ENCODE data around the gene NIPSNAP2. TPM values are rescaled to one million over a fixed set of nuclear protein-coding genes. Genes with fewer than 3 reads are reported as not detected.
"Not testable (repeated sequence)": the region's sequence is repeated elsewhere in the genome, so short reads cannot be mapped to it uniquely, and the experiment has no call there.

NIPSNAP2 gene
- total RNA-seq, 1 experiment from 2014 or later = 62.4 TPM

GRCh38 chr7:56045758-56046157 is 81.4 kb downstream of the NIPSNAP2 start:
- H2AFZ ChIP-seq (ENCODE audit: low read depth, low read length, poor library complexity, severe bottlenecking); H3K36me3 ChIP-seq (ENCODE audit: control insufficient read depth in 1 of 2, insufficient read depth in 2 of 2, low read length in 2 of 2); DNase-seq (ENCODE audit: low read depth, low spot score); BruUV-seq (replicated peaks); H3K9ac ChIP-seq (ENCODE audit: low read length); ATAC-seq; H3K4me3 ChIP-seq (replicated peaks in 1 of 2; ENCODE audit: low read depth in 1 of 2, low read length in 2 of 2); H3K27ac ChIP-seq (ENCODE audit: low read depth, low read length); POLR2A ChIA-PET; CTCF ChIA-PET; H3K4me2 ChIP-seq (ENCODE audit: low read length); H3K27me3 ChIP-seq (ENCODE audit: insufficient read depth, low read length); H4K20me1 ChIP-seq (ENCODE audit: insufficient read depth); H3K9me3 ChIP-seq (ENCODE audit: control insufficient read depth in 1 of 2, insufficient read depth in 1 of 2, low read depth in 1 of 2, low read length in 2 of 2); H3K9me2 ChIP-seq (ENCODE audit: insufficient read depth); intact Hi-C loops (cut with micrococcal nuclease): not testable (repeated sequence)
- Histone ChIP-seq H3K79me2 (ENCODE audit: insufficient read depth, low read length) (peaks cover 70% of the 10 kb centered on the region), H3K4me1 (ENCODE audit: control insufficient read depth in 1 of 2, insufficient read depth in 2 of 2, low read length in 2 of 2) (peaks cover 16 to 23% of the 10 kb centered on the region in 2 experiments)
- RAD21 ChIA-PET (ENCODE audit: low non-redundant PET in 1 of 2, low total read pairs in 2 of 2, uncharacterized antibody in 2 of 2, unreplicated experiment in 2 of 2) = interaction anchor here in 1 of 2 experiments (0.7 kb wide), 1 partner anchor 733 kb away, joined by 3 read pairs; no protein-coding TSS in a partner anchor

- TF ChIP-seq SP1 (IDR thresholded peaks at IDR 0.05; ENCODE audit: low read depth) = no peak
- no peak for TF ChIP-seq SRF (IDR thresholded peaks at IDR 0.05; ENCODE audit: low read depth)
- TF ChIP-seq CTCF (IDR thresholded peaks at IDR 0.05 in 2 of 3, conservative IDR thresholded peaks at IDR 0.05 in 1 of 3; ENCODE audit: borderline replicate concordance in 1 of 3, insufficient read depth in 1 of 3, low read depth in 2 of 3, low read length in 2 of 3) = no peak
- TF ChIP-seq EZH2 (IDR thresholded peaks at IDR 0.05) = no peak
- no peak for TF ChIP-seq YY1 (IDR thresholded peaks at IDR 0.05; ENCODE audit: extremely low read depth, insufficient replicate concordance, low read depth, low read length)
- no peak overlapping the region for H3K4me3 ChIP-seq (replicated peaks in 1 of 2; ENCODE audit: low read depth in 1 of 2, low read length in 2 of 2)
- H4K20me1 ChIP-seq (ENCODE audit: insufficient read depth) = no peaks in the 10 kb centered on the region
- H3K9ac ChIP-seq (ENCODE audit: low read length) = no peak overlapping the region
- BruUV-seq (replicated peaks) = no TSS peak
- peaks cover 76% of the 10 kb centered on the region for H3K79me2 ChIP-seq (ENCODE audit: insufficient read depth, low read length)
- H3K27me3 ChIP-seq (ENCODE audit: insufficient read depth, low read length) = no peaks in the 10 kb centered on the region
- H3K27ac ChIP-seq (ENCODE audit: low read depth, low read length) = no peak overlapping the region
- ChIA-PET CTCF (no interaction called here), RAD21 (ENCODE audit: low non-redundant PET in 1 of 2, low total read pairs in 2 of 2, uncharacterized antibody in 2 of 2, unreplicated experiment in 2 of 2) (no interaction called here), POLR2A (no interaction called here)
- DNase-seq (ENCODE audit: low read depth, low spot score) (no peak), ATAC-seq (no peak)
- H3K4me1 ChIP-seq (ENCODE audit: control insufficient read depth in 1 of 2, insufficient read depth in 2 of 2, low read length in 2 of 2) = peaks cover 16 to 23% of the 10 kb centered on the region in 2 experiments
- H3K36me3 ChIP-seq (ENCODE audit: control insufficient read depth in 1 of 2, insufficient read depth in 2 of 2, low read length in 2 of 2) = peaks cover 0 to 6% of the 10 kb centered on the region in 2 experiments; a peak in 2 of 4 replicates
- intact Hi-C loops (cut with micrococcal nuclease) = no loop called here
- H3K4me2 ChIP-seq (ENCODE audit: low read length) = no peak overlapping the region
- no peaks in the 10 kb centered on the region for H3K9me2 ChIP-seq (ENCODE audit: insufficient read depth)
- H3K9me3 ChIP-seq (ENCODE audit: control insufficient read depth in 1 of 2, insufficient read depth in 1 of 2, low read depth in 1 of 2, low read length in 2 of 2) = no peaks in the 10 kb centered on the region
- H2AFZ ChIP-seq (ENCODE audit: low read depth, low read length, poor library complexity, severe bottlenecking) = no peak overlapping the region
Observed at GRCh38 chr7:56046721-56047445, 82.5 kb downstream of the NIPSNAP2 start.

GRCh38 chr7:56047446-56048116 is 83.2 kb downstream of the NIPSNAP2 start:
- H3K36me3 ChIP-seq (ENCODE audit: control insufficient read depth in 1 of 2, insufficient read depth in 2 of 2, low read length in 2 of 2); H3K4me2 ChIP-seq (ENCODE audit: low read length); ATAC-seq; H2AFZ ChIP-seq (ENCODE audit: low read depth, low read length, poor library complexity, severe bottlenecking); H3K9me2 ChIP-seq (ENCODE audit: insufficient read depth); H3K9me3 ChIP-seq (ENCODE audit: control insufficient read depth in 1 of 2, insufficient read depth in 1 of 2, low read depth in 1 of 2, low read length in 2 of 2); POLR2A ChIA-PET; H3K27me3 ChIP-seq (ENCODE audit: insufficient read depth, low read length); H3K27ac ChIP-seq (ENCODE audit: low read depth, low read length); H3K4me3 ChIP-seq (replicated peaks in 1 of 2; ENCODE audit: low read depth in 1 of 2, low read length in 2 of 2); CTCF ChIA-PET; BruUV-seq (replicated peaks); DNase-seq (ENCODE audit: low read depth, low spot score); H4K20me1 ChIP-seq (ENCODE audit: insufficient read depth); RAD21 ChIA-PET (ENCODE audit: low non-redundant PET in 1 of 2, low total read pairs in 2 of 2, uncharacterized antibody in 2 of 2, unreplicated experiment in 2 of 2); H3K9ac ChIP-seq (ENCODE audit: low read length): not testable (repeated sequence)
- Histone ChIP-seq H3K4me1 (ENCODE audit: control insufficient read depth in 1 of 2, insufficient read depth in 2 of 2, low read length in 2 of 2) (peaks cover 16 to 23% of the 10 kb centered on the region in 2 experiments), H3K79me2 (ENCODE audit: insufficient read depth, low read length) (peaks cover 83% of the 10 kb centered on the region)
- intact Hi-C loops (cut with micrococcal nuclease) = loop anchor here (2.0 kb wide), 1 partner anchor 13 kb away; no protein-coding TSS in a partner anchor

All from HCT116 (cell line).